CD4-positive, alpha-beta T cell treated with Interleukin-10 for 1 hour (primary cell): ENCODE results near the gene ZNF24.

Experiments
- DNase-seq: peaks from one replicate; pipeline ENCODE4 v3.0.0-alpha.2; 2020

ZNF24 gene

GRCh38 chr18:35290094-35290735 is 54.0 kb downstream of the ZNF24 start, which contains the start of gene ZSCAN30:
Gene ZSCAN30 (minus strand): TSS chr18:35290229. CDS start chr18:35264352, 25,877 bp downstream.
- DNase-seq: peak; percentile 98

GRCh38 chr18:35289727-35290093 is 54.5 kb downstream of the ZNF24 start:
- no peak for DNase-seq

GRCh38 chr18:35289293-35289692 is 54.9 kb downstream of the ZNF24 start:
- DNase-seq: no peak

- DNase-seq: no peak
Observed at GRCh38 chr18:35284841-35285240, 59.4 kb downstream of the ZNF24 start.

- DNase-seq: no peak
Observed at GRCh38 chr18:35283923-35284794, 60.1 kb downstream of the ZNF24 start.

- DNase-seq: no peak
Observed at GRCh38 chr18:35282353-35282752, 61.9 kb downstream of the ZNF24 start.
